Measurements from ENCODE around the gene CHRNA4.

DNA sequence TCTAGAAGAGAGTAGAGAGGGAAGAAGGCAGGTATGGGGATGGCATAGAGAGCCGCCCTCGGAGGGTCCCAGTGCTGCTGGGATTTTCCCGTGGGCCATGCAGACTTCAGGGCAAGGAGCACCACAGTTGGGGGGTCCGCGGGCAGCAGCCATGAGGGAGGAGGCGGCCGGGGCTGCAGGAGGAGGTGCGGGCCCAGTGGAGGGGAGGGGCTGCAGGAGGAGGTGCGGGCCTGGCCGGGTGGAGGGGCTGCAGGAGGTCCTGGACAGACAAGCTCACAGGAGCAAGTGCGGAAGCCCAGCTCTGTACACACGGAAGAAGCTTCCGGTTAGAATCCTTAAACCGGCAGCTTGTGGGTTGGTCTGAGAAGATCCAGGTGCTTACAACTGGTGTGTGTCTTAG is 34.6 kb upstream of the CHRNA4 start:
- TF ChIP-seq POLR2A (IDR thresholded peaks at IDR 0.05) = no peak
- TF ChIP-seq, protein P1, sequence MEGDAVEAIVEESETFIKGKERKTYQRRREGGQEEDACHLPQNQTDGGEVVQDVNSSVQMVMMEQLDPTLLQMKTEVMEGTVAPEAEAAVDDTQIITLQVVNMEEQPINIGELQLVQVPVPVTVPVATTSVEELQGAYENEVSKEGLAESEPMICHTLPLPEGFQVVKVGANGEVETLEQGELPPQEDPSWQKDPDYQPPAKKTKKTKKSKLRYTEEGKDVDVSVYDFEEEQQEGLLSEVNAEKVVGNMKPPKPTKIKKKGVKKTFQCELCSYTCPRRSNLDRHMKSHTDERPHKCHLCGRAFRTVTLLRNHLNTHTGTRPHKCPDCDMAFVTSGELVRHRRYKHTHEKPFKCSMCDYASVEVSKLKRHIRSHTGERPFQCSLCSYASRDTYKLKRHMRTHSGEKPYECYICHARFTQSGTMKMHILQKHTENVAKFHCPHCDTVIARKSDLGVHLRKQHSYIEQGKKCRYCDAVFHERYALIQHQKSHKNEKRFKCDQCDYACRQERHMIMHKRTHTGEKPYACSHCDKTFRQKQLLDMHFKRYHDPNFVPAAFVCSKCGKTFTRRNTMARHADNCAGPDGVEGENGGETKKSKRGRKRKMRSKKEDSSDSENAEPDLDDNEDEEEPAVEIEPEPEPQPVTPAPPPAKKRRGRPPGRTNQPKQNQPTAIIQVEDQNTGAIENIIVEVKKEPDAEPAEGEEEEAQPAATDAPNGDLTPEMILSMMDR (IDR thresholded peaks at IDR 0.05) = no peak
